Measurements from ENCODE around the gene ANKRD55.

GRCh38 chr5:56232538-56232937, 592 bp downstream of the ANKRD55 start:
- TF ChIP-seq CTCF (IDR thresholded peaks at IDR 0.05): no peak
- no peak for TF ChIP-seq EZH2 (IDR thresholded peaks at IDR 0.05; ENCODE audit: borderline replicate concordance, insufficient read depth, low read depth, low read length, poor library complexity, severe bottlenecking)

All from B cell (primary cell).